DOHH2 (cell line): ENCODE data around the gene CATSPER3.

Experiments
- EZH2phosphoT487 ChIP-seq: fragments of 200-600 bp; sonication (generic); IDR thresholded peaks from 2 replicates; pipeline ENCODE4 v1.6.1; 2017; ENCODE audit warnings: borderline replicate concordance, mild to moderate bottlenecking, antibody characterized with exemption, low read length, moderate library complexity, mixed read lengths
- TF ChIP-seq, protein P1 (sequence below): fragments of 200-600 bp; sonication (generic); IDR thresholded peaks from one replicate; pipeline ENCODE4 v1.5.1; 2014; ENCODE audit warnings: antibody characterized with exemption, mild to moderate bottlenecking, low read depth, low read length; ENCODE audit not compliant: poor library complexity, severe bottlenecking

DNA sequence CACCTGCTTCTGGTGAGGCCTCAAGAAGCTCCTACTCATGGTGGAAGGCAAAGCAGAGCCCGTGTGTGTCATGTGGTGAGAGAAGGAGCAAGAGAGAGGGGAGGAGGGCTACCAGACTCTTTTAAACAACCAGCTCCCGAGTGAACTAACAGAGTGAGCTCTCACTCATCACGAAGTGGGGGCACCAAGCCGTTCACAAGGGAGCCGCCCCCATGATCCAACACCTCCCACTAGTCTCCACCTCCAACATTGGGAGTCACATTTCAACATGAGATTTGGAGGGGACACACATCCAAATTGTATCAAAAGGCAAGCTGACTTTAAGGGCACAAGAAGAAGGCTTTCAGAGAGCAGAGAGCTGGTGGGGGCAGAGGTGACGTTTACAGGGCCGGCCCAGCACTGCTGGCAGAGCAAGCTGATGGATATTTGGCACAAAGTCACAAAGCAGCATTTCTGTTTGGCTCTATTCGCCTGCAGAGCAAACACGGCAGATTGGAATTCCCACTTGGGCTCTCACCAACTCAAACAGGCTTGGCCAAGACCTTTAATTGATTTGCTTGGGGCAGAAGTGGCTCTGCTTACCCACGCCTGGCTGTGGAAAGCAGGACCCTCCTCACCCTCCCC, 46.4 kb downstream of the CATSPER3 start:
- TF ChIP-seq, protein P1, sequence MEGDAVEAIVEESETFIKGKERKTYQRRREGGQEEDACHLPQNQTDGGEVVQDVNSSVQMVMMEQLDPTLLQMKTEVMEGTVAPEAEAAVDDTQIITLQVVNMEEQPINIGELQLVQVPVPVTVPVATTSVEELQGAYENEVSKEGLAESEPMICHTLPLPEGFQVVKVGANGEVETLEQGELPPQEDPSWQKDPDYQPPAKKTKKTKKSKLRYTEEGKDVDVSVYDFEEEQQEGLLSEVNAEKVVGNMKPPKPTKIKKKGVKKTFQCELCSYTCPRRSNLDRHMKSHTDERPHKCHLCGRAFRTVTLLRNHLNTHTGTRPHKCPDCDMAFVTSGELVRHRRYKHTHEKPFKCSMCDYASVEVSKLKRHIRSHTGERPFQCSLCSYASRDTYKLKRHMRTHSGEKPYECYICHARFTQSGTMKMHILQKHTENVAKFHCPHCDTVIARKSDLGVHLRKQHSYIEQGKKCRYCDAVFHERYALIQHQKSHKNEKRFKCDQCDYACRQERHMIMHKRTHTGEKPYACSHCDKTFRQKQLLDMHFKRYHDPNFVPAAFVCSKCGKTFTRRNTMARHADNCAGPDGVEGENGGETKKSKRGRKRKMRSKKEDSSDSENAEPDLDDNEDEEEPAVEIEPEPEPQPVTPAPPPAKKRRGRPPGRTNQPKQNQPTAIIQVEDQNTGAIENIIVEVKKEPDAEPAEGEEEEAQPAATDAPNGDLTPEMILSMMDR: no peak
- no peak for TF ChIP-seq EZH2phosphoT487
